HG02852 (cell line): ENCODE results near the gene NIN.

Experiments used
- ATAC-seq: cut with Tn5 transposase; IDR thresholded peaks from one replicate; pipeline ENCODE4 v1.9.1; 2021; ENCODE audit warnings: mild to moderate bottlenecking, moderate library complexity; ENCODE audit not compliant: unreplicated experiment

Gene NIN

DNA sequence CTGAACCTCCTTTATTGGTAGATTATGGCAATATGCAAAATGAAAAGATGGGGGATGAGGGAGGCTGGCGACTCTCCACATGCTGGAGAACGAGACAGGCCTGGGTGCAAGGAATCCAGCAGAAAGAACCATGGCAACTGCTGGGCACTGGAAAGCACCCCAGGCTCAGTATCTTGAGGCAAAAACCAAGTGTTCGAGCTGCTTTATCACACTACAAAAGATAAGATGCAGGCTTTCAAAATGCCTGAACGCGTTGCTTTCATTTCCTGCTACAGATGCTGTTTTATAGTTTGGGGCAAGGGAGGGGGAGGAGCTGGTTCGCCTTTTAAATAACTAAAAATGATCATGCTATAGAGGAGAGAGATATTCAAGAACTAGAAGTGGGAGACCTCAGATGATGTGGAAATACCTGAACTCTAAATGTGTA, 38.9 kb downstream of the NIN start:
- no peak for ATAC-seq

DNA sequence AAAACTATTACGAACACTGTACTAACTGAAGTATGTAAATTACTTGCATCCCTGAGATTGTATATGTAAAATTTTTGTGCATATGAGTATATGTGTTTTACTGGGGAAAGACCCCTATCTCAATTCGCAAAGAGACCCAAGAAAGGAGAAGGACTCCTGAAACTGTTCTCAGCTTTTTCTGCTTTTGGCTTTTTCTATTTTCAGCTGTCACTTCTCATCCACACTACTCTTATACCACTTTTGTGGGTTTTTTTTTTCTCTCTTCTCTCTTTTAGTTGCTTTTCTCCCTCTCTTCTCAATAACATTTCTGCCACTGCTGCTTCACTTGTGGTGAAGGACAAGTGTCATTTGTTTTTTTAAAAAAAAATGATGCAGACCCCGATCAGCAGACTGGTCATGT, 39.8 kb downstream of the NIN start:
- peak; percentile 31 for ATAC-seq

- no peak for ATAC-seq
These were observed 40.4 kb downstream of the NIN start for GRCh38 chr14:50790589-50790988.

DNA sequence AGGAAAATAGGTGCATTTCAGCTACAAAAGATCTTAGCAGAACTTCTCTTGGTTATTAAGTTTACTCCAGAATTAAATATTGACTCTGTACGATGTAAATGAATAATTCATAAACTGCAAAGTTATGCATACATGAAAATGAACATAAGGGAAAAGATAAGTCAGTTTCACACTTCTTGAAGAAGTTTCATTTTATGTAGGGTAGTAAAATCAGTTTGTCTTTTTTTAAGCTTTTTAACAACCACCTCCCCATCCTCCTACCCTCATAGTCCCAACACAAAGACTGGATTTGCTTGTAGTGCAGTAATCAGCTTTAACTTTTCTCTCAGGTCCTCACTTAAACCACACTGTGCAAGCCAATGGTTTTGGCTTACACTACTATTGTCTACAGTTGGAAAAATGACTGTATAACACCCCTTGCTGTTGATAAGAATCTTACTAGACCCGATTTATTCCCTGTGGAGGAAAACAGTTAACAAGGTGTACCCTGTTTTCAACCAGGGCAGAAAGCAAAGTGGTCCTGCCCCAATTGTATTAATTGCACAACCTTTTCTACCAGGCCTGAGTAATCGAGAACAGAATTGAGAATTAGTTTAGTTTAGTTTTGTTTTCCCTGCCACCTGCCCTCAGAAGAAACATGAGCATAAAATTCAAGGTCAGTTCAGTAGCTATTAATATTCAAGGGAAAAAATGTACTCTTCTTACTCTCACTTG, 44.1 kb downstream of the NIN start:
- ATAC-seq, result no peak

- ATAC-seq, result no peak
These were observed 45.4 kb downstream of the NIN start for GRCh38 chr14:50785457-50786063.

GRCh38 chr14:50784683-50785456, 46.1 kb downstream of the NIN start:
- no peak for ATAC-seq

GRCh38 chr14:50783563-50783962, 47.4 kb downstream of the NIN start:
- no peak for ATAC-seq

DNA sequence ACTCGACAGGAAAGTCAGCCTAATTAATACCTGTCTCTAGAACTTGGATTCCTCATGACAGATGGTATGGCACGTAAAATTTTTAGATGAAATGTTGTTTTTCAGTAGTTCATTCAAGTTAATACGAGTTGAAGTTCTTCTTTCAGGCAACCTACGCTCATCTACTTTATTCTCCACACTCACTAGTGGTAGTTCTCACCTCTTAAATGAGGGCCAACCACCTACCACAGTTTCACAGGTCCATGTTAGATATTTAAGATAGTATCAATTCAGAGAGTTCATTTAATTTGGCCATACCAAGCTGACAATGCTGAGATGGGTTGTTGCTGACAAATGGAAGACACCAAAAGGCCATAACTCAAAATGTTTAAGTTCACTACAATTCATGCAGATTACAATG, 50.6 kb downstream of the NIN start:
- ATAC-seq, result no peak

DNA sequence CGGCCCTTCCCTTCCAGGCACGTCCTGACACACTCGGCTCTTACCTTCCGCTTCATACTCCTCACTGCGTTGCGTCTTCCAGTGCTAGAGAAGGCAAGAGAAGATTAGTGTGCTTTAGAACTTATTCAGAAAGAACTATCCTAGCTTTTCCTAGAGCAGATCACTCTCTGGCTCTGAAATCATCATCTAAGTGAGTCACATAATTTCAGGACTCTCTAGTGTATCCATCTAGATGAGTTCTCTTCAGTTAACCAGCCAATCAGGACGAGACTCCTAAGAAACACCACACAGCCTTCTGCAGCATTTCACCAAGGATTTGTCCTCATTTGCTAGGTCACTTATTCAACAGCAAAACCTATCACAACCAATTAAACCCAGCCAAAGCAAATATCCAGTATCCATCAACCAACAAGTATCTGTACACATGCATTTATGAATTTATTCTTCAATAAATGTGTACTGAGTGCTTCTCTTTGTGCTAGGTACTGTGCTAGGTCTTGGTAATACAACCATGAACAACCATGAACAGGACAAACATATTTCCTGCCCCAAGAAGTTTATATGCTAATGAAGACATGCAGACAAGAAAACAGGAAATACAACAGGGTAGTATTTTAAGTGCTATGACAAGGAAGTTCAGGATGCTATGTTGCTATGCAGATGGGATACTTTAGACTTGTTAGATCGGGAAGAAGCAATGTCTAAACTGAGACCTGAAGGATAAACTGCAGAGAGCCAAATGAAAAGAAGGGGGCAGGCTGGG, 52.1 kb downstream of the NIN start:
- no peak for ATAC-seq

GRCh38 chr14:50776522-50776921, 54.4 kb downstream of the NIN start:
- ATAC-seq, result no peak

- ATAC-seq, result no peak
These were observed 55.6 kb downstream of the NIN start for GRCh38 chr14:50775357-50775756.

DNA sequence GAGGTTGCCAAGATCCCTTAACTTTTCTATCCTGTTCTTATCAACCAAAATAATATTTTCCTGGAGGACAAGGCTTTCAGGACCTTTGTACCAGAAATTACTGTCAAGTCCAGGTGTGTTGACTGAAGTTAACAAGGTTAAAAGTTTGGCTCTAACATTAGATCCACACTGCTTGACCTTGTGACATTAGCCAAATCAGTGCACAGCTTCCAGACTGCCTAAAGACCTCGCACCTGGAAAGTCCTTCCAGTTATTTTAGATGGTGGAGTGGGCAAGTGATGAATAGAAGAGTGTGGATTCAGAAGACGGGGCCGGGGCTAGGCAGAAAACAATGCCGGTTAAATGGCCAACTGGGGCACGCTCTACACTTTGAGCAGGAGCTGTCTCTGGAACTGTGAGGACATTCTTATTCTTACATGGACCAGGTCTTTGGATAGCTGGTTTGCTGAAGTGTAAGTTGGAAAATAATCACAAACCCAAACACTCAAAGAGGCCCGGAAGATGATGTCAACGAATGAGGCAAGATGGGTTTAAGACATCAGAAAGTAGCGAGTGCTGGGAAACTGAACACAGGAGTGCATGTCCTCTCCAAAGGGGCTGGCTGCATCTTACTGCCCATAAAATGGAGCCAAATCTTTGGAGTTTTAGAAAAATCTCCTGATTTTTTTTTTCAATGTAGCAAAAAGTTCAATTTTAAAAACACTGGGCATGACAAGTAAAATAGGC, 56.3 kb downstream of the NIN start:
- no peak for ATAC-seq

DNA sequence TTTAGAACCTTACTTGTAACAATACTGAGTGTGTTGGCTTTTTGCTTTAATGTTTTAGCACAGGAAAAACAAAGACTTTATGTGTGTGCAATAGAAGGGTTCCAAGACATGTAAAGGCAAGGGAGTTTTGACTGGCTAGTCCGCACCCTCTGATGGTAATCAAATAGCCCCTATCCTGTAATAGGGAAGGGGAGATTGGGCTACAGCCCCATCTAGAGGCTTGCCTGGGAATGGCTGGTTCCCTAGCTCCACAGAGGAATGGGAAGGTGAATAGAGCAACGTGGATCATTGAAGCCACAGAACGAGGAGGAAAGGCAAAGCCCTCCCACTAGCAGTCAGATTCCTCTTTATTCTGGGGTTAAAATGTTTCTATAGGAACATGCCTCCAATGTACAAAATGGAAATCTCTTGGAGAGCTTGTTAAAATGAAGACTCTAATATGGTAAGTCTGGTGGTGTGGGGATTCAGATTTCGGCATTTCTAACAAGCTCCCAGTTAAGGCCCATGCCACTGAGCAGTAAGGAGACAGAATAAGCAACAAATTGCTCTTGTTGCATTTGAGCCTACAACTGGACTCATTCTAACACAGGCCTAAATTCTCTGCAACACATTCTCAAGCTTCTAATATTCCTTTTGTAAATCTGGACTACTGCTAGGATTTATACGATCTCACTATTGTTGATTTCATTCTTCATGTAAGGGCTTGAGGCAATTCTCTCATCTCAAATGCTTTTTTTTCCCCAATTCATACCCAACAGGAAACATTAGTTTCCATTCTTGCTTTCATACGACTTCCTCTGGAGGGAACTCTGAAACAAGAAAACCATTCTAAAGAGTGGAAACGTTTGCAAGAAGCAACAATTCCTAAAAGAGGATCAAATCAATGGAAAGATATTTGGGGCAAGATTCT, 57.1 kb downstream of the NIN start:
- ATAC-seq, result no peak

DNA sequence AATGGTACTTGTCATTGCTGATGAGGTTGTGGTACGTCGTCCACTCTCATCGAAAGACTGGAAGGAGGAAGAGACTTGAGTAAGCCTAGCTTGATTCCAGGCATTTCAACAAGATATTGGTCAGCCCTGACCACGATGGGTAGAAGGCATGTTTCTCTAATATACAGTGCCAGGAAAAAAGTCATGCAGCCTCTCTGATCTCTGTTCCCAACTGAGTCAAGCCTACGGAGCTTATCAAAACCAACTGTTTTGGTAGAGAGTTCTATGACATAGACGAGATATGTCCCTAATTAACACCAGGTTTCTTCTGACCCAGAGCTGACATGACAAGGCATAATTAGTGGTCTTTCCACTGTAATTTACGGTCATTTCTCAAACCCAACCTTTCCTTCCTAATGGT, 58.5 kb downstream of the NIN start:
- no peak for ATAC-seq

DNA sequence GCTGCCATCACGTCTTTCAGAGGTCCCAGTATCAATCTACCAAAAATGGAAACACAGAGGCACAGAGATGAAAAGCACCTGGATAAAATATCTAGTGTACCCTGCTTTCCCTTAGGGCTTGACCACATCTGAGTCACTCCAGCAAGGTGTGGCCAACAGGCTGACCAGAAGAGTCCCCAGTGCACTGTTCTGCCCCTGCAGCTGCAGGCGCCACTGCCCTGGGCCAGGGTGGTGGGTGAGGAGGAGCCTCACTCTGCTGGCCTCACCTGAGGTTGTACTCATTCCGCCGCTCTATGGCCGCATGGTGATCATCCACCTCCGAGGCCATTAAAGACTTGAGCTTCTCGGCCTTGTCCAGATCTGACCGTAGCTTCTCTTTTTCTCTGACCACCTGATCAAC, 60.4 kb downstream of the NIN start:
- ATAC-seq, result no peak

DNA sequence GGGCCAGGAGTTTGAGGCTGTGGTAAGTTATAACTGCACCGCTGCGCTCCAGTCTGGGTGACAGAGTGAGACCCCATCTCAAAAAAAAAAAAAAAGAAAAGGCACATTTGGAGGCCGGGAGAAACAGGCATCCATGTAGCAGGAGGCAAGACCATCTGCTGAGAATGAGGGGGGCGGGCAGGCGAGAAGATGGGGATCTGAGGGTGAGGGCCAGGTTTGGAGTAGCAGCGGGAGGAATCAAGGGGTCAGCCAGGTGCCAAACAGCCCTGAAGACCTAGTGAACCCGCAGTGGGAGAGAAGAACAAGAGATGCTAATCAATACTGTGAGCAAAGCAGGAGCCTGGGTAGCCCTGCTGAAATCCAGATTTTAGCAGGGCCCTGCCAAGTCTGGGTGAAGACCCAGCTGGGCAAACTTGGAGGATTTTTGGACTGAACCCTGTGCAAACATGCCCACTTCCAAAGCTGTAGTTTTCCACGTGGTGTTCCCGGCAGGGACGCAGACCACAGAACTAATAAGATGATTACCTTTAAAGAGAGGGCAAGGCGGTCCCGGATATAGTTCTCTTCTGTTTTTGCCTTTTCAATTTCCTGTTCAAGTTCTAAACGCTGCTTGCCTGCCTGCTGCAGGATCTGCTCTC, 61.0 kb downstream of the NIN start:
- ATAC-seq, result no peak

DNA sequence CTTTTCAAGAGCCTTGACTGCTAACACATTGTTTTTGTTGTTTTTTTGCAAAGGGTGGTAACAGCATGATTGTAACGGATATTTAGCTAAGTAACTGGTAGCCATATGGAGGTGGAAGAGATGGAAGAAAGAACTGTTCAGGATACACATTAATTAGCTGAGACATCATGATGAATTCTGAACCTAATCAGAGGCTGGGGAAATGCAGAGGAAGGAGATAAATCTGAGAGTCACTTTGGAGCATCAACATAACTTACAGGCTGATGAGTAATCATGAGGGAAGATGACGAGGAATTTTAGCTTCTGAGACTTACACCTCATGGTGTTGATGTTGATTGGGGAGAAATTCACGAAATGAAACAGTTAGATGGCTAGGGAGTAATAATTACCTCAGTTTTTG, 62.3 kb downstream of the NIN start:
- ATAC-seq, result no peak

DNA sequence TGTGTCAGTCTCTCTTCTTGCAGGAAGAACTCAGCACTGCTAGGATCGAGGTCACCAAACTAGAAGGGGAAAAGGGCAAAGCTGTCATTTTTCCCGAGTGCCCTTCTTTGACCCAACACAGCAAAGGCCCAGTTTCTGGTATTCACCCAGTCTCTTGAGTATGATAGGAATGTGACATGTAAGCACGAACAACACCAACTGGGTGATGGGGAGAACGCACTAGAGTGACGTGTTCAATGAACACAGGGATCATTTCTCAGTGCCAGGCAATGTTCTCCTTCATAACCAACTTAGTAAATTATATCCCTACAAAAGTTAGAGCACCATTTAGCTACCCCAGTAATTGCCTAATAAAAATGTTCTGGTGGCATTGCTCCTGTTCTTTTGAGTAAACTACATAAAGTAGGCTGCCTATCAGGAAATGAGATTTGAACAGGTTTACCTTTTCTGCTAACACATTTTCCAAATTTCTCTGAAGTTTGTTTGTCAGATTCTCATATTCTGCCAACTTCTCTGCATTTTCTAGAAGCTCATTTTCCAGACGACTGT, 64.5 kb downstream of the NIN start:
- ATAC-seq, result no peak
